Liver (tissue), 9 donors: Measurements from ENCODE around the gene FAM3B. TPM values are rescaled to one million over a fixed set of nuclear protein-coding genes. Genes with fewer than 3 reads are reported as not detected.

ENCODE experiments used
- DNase-seq: peaks from one replicate; pipeline ENCODE4 v3.0.0-alpha.2; 2017; ENCODE audit warnings: low spot score
- H3K27ac ChIP-seq, 2 donors: one replicate each; pipeline ENCODE4 v1.7.0; 2013; ENCODE audit warnings: inconsistent platforms in 2 of 2, low read length in 2 of 2, control low read depth in 1 of 2, low read depth in 1 of 2, mild to moderate bottlenecking in 1 of 2
- H3K27me3 ChIP-seq, 4 donors: one replicate each; pipeline versions ENCODE4 v1.6.1 to v1.7.0; 2013; ENCODE audit warnings: low read length in 3 of 4, inconsistent platforms in 1 of 4, mild to moderate bottlenecking in 1 of 4, moderate library complexity in 1 of 4; ENCODE audit not compliant: control insufficient read depth in 4 of 4, insufficient read depth in 4 of 4
- H3K36me3 ChIP-seq, 4 donors: one replicate each; pipeline versions ENCODE4 v1.6.1 to v1.7.0; 2013; ENCODE audit warnings: low read length in 3 of 4, mild to moderate bottlenecking in 3 of 4, low read depth in 1 of 4, moderate library complexity in 1 of 4; ENCODE audit not compliant: control insufficient read depth in 4 of 4, insufficient read depth in 3 of 4
- H3K4me1 ChIP-seq, 4 donors: one replicate each; pipeline versions ENCODE4 v1.6.1 to v1.7.0; 2013; ENCODE audit warnings: low read length in 3 of 4, mild to moderate bottlenecking in 3 of 4, moderate library complexity in 1 of 4; ENCODE audit not compliant: control insufficient read depth in 4 of 4, insufficient read depth in 4 of 4
- H3K4me3 ChIP-seq, 3 donors: one replicate each; pipeline versions ENCODE4 v1.6.1 to v1.7.0; 2013; ENCODE audit warnings: low read length in 3 of 3, control low read depth in 1 of 3, low read depth in 1 of 3, mild to moderate bottlenecking in 1 of 3
- H3K9ac ChIP-seq, 2 donors: one replicate each; pipeline ENCODE4 v1.7.0; 2013; ENCODE audit warnings: low read length in 2 of 2, mild to moderate bottlenecking in 2 of 2, moderate library complexity in 2 of 2, control low read depth in 1 of 2, low read depth in 1 of 2
- H3K9me3 ChIP-seq, 4 donors: one replicate each; pipeline versions ENCODE4 v1.6.1 to v1.7.0; 2013; ENCODE audit warnings: low read length in 3 of 4; ENCODE audit not compliant: control insufficient read depth in 4 of 4
- ATF3 ChIP-seq: IDR thresholded peaks from 2 replicates; pipeline ENCODE4 v1.6.1; 2016; ENCODE audit warnings: antibody characterized with exemption
- CTCF ChIP-seq: fragments of 150-350 bp; IDR thresholded peaks from 2 replicates; pipeline ENCODE4 v1.5.1; 2017; ENCODE audit warnings: improper control_type of control experiment, low read depth, low read length; ENCODE audit not compliant: missing input control
- EGR1 ChIP-seq, 2 donors: IDR thresholded peaks; 2 replicates each; pipeline ENCODE4 v1.6.1; 2016 to 2018; ENCODE audit warnings: antibody characterized with exemption in 2 of 2, low read depth in 2 of 2
- FOXA1 ChIP-seq: IDR thresholded peaks from 2 replicates; pipeline ENCODE4 v1.6.1; 2016; ENCODE audit warnings: antibody characterized with exemption
- FOXA2 ChIP-seq: IDR thresholded peaks from 2 replicates; pipeline ENCODE4 v1.6.1; 2016; ENCODE audit warnings: antibody characterized with exemption
- GABPA ChIP-seq, 2 donors: IDR thresholded peaks in 1 of 2; conservative IDR thresholded peaks in 1 of 2; 2 replicates each; pipeline ENCODE4 v1.6.1; 2016; ENCODE audit warnings: antibody characterized with exemption in 2 of 2, mild to moderate bottlenecking in 1 of 2, moderate library complexity in 1 of 2
- HNF4A ChIP-seq, 2 donors: conservative IDR thresholded peaks; 2 replicates each; pipeline ENCODE4 v1.6.1; 2016; ENCODE audit warnings: antibody characterized with exemption in 2 of 2, mild to moderate bottlenecking in 2 of 2
- HNF4G ChIP-seq: IDR thresholded peaks from 2 replicates; pipeline ENCODE4 v1.6.1; 2016; ENCODE audit warnings: antibody characterized with exemption
- JUND ChIP-seq, 2 donors: IDR thresholded peaks; 2 replicates each; pipeline ENCODE4 v1.6.1; 2016; ENCODE audit warnings: antibody characterized with exemption in 2 of 2
- MAX ChIP-seq: IDR thresholded peaks from 2 replicates; pipeline ENCODE4 v1.6.1; 2016; ENCODE audit warnings: antibody characterized with exemption
- NR2F2 ChIP-seq: IDR thresholded peaks from 2 replicates; pipeline ENCODE4 v1.6.1; 2016; ENCODE audit warnings: antibody characterized with exemption
- RAD21 ChIP-seq, 2 donors: IDR thresholded peaks; 2 replicates each; pipeline ENCODE4 v1.6.1; 2016; ENCODE audit warnings: antibody characterized with exemption in 2 of 2, mild to moderate bottlenecking in 2 of 2
- REST ChIP-seq: IDR thresholded peaks from 2 replicates; pipeline ENCODE4 v1.6.1; 2016; ENCODE audit warnings: antibody characterized with exemption, mild to moderate bottlenecking
- RXRA ChIP-seq, 2 donors: IDR thresholded peaks; 2 replicates each; pipeline ENCODE4 v1.6.1; 2017 to 2018; ENCODE audit warnings: antibody characterized with exemption in 2 of 2, mild to moderate bottlenecking in 1 of 2
- SP1 ChIP-seq: IDR thresholded peaks from 2 replicates; pipeline ENCODE4 v1.6.1; 2018; ENCODE audit warnings: antibody characterized with exemption, mild to moderate bottlenecking
- TAF1 ChIP-seq: conservative IDR thresholded peaks from 2 replicates; pipeline ENCODE4 v1.6.1; 2016; ENCODE audit warnings: antibody characterized with exemption, mild to moderate bottlenecking
- YY1 ChIP-seq: IDR thresholded peaks from 2 replicates; pipeline ENCODE4 v1.6.1; 2016; ENCODE audit warnings: antibody characterized with exemption, mild to moderate bottlenecking
- ZBTB33 ChIP-seq: IDR thresholded peaks from 2 replicates; pipeline ENCODE4 v1.6.1; 2016; ENCODE audit warnings: antibody characterized with exemption
- WGBS: extraction: QIAGEN DNeasy Blood & Tissue Kit; methylation state at CpG from one replicate; pipeline ENCODE4 v1.1.7; 2013; 5-methylcytosine and 5-hydroxymethylcytosine counted together
- polyA plus RNA-seq, 2 donors: library from polyadenylated mRNA; stranded (reverse) in 1 of 2; unstranded in 1 of 2; fragments of 200-250 nt in 1 of 2; fragments of >200 nt in 1 of 2; fragmentation: Nextera tagmentation in 1 of 2; extraction: Ambion mirVana in 1 of 2; gene quantifications; one replicate each; pipeline versions ENCODE4 v1.2.1 to v1.2.3, GENCODE V29; 2013 to 2015
- total RNA-seq, 2 donors: library from RNA; depleted of rRNA; stranded (reverse); fragments of >200 nt; gene quantifications; one replicate each; pipeline ENCODE4 v1.2.3, GENCODE V29; 2014
- donor health status: healthy.
- donor health status: healthy.
- donor health status: healthy.
- donor health status: healthy.
- donor health status: healthy.

The FAM3B gene
- total and polyA plus RNA-seq, 4 donors, result 0.72 to 18.2 (median 3.4) TPM

- Histone ChIP-seq H3K9me3 (no peaks in the 10 kb centered on the region), H3K9ac (no peak overlapping the region), H3K4me3 (no peak overlapping the region), H3K4me1 (no peaks in the 10 kb centered on the region), H3K27me3 (peaks cover 0 to 3% (median 0%) of the 10 kb centered on the region in 4 donors), H3K27ac (no peak overlapping the region), H3K36me3 (no peaks in the 10 kb centered on the region)
- TF ChIP-seq GABPA (IDR thresholded peaks at IDR 0.05 in 1 of 2, conservative IDR thresholded peaks at IDR 0.05 in 1 of 2) (no peak), EGR1 (IDR thresholded peaks at IDR 0.05; ENCODE audit: low read depth in 2 of 2) (no peak), FOXA1 (no peak), HNF4A (conservative IDR thresholded peaks at IDR 0.05) (no peak), CTCF (no peak), MAX (no peak), FOXA2 (no peak), SP1 (no peak), TAF1 (no peak), REST (no peak), HNF4G (no peak), ZBTB33 (no peak), YY1 (no peak), RXRA (IDR thresholded peaks at IDR 0.05) (no peak), JUND (IDR thresholded peaks at IDR 0.05) (no peak), NR2F2 (no peak), RAD21 (IDR thresholded peaks at IDR 0.05) (no peak), ATF3 (no peak)
- 87% methylated on average over 8 of the region's 8 CpGs for WGBS
- no peak for DNase-seq
These were observed 57.2 kb downstream of the FAM3B start for GRCh38 chr21:41373763-41374162.
